CD14-positive monocyte (primary cell): ENCODE measurements around the gene AKAP9. TPM values are rescaled to one million over a fixed set of nuclear protein-coding genes. Genes with fewer than 3 reads are reported as not detected.

ENCODE experiments used
- DNase-seq, 3 donors: peaks; one replicate each; pipeline ENCODE4 v3.0.0-alpha.2; 2011 to 2022
- H2AFZ ChIP-seq: 2 replicates; pipeline ENCODE4 v1.6.0; 2012; ENCODE audit warnings: mild to moderate bottlenecking, low read depth, low read length, inconsistent platforms; ENCODE audit not compliant: insufficient read depth, poor library complexity, severe bottlenecking
- H3K27ac ChIP-seq, 2 donors: 1 replicate in 1 of 2; 2 replicates in 1 of 2; pipeline ENCODE4 v1.5.1; 2012 to 2013; ENCODE audit warnings: low read length in 2 of 2, control low read depth in 1 of 2, inconsistent platforms in 1 of 2, low read depth in 1 of 2, mild to moderate bottlenecking in 1 of 2
- H3K27me3 ChIP-seq, 2 donors: one replicate each; pipeline versions ENCODE4 v1.6.0 to v1.6.1; 2011 to 2013; ENCODE audit warnings: low read length in 2 of 2; ENCODE audit not compliant: control insufficient read depth in 2 of 2, insufficient read depth in 2 of 2
- H3K36me3 ChIP-seq, 2 donors: replicated peaks in 1 of 2; 1 replicate in 1 of 2; 2 replicates in 1 of 2; pipeline versions ENCODE4 v1.5.1 to v1.6.1; 2012 to 2013; ENCODE audit warnings: low read length in 2 of 2, control low read depth in 1 of 2, inconsistent platforms in 1 of 2, mild to moderate bottlenecking in 1 of 2; ENCODE audit not compliant: insufficient read depth in 2 of 2, control insufficient read depth in 1 of 2
- H3K4me1 ChIP-seq, 2 donors: 1 replicate in 1 of 2; 2 replicates in 1 of 2; pipeline versions ENCODE4 v1.5.1 to v1.6.1; 2012 to 2013; ENCODE audit warnings: low read length in 2 of 2, control low read depth in 1 of 2, inconsistent platforms in 1 of 2, mild to moderate bottlenecking in 1 of 2, moderate library complexity in 1 of 2; ENCODE audit not compliant: insufficient read depth in 2 of 2, control insufficient read depth in 1 of 2
- H3K4me2 ChIP-seq: replicated peaks from 2 replicates; pipeline ENCODE3; 2012; ENCODE audit warnings: low read length, moderate library complexity, mild to moderate bottlenecking; ENCODE audit not compliant: poor library complexity, severe bottlenecking; ENCODE audit errors: extremely low read depth
- H3K4me3 ChIP-seq, 3 experiments: fragments of 200-600 bp in 1 of 3; sonication (generic) in 1 of 3; replicated peaks in 1 of 3; 1 replicate in 2 of 3; 2 replicates in 1 of 3; pipeline ENCODE4 v1.5.1; 2011 to 2013; ENCODE audit warnings: low read length in 3 of 3, mild to moderate bottlenecking in 3 of 3, control low read depth in 2 of 3, low read depth in 2 of 3, inconsistent platforms in 1 of 3, moderate library complexity in 1 of 3
- H3K79me2 ChIP-seq: 2 replicates; pipeline ENCODE4 v1.6.0; 2012; ENCODE audit warnings: mild to moderate bottlenecking, control low read depth, inconsistent platforms, low read length, moderate library complexity; ENCODE audit not compliant: insufficient read depth
- H3K9ac ChIP-seq: 2 replicates; pipeline ENCODE4 v1.6.0; 2017; ENCODE audit warnings: low read length, mild to moderate bottlenecking; ENCODE audit not compliant: insufficient read depth, poor library complexity, severe bottlenecking
- H3K9me3 ChIP-seq, 2 donors: replicated peaks in 1 of 2; 1 replicate in 1 of 2; 2 replicates in 1 of 2; pipeline versions ENCODE4 v1.5.1 to v1.6.1; 2012 to 2013; ENCODE audit warnings: low read length in 2 of 2, control low read depth in 1 of 2; ENCODE audit not compliant: control insufficient read depth in 1 of 2, insufficient read depth in 1 of 2
- H4K20me1 ChIP-seq: 2 replicates; pipeline ENCODE4 v1.6.0; 2012; ENCODE audit warnings: mild to moderate bottlenecking, low read length, control low read depth, moderate library complexity; ENCODE audit not compliant: insufficient read depth
- H3K27ac Mint-ChIP-seq, 7 donors: one replicate each; pipeline ENCODE4 v1.8.0; 2020; ENCODE audit warnings: mild to moderate bottlenecking in 7 of 7, mixed read lengths in 7 of 7, moderate library complexity in 6 of 7, inconsistent platforms in 2 of 7
- H3K27me3 Mint-ChIP-seq, 3 donors: one replicate each; pipeline ENCODE4 v1.8.0; 2021 to 2022; ENCODE audit warnings: low read depth in 3 of 3, mild to moderate bottlenecking in 3 of 3, mixed read lengths in 3 of 3, moderate library complexity in 3 of 3, inconsistent platforms in 1 of 3
- H3K36me3 Mint-ChIP-seq, 2 donors: one replicate each; pipeline ENCODE4 v1.8.0; 2020; ENCODE audit warnings: mixed read lengths in 2 of 2, inconsistent platforms in 1 of 2, mild to moderate bottlenecking in 1 of 2
- H3K4me1 Mint-ChIP-seq: one replicate; pipeline ENCODE4 v1.8.0; 2020; ENCODE audit warnings: mild to moderate bottlenecking, mixed read lengths
- H3K4me3 Mint-ChIP-seq, 2 donors: one replicate each; pipeline ENCODE4 v1.8.0; 2020; ENCODE audit warnings: mild to moderate bottlenecking in 2 of 2, mixed read lengths in 2 of 2, moderate library complexity in 1 of 2
- H3K9me3 Mint-ChIP-seq, 7 donors: one replicate each; pipeline ENCODE4 v1.8.0; 2020 to 2022; ENCODE audit warnings: mixed read lengths in 7 of 7, mild to moderate bottlenecking in 6 of 7, moderate library complexity in 6 of 7, inconsistent platforms in 2 of 7
- CTCF ChIP-seq: fragments of 200-600 bp; IDR thresholded peaks from one replicate; pipeline ENCODE4 v1.8.0; 2022; ENCODE audit warnings: antibody characterized with exemption, mild to moderate bottlenecking
- WGBS: methylation state at CpG from one replicate; pipeline ENCODE4 v1.1.5; 2013; ENCODE audit warnings: missing lambda C conversion rate; ENCODE audit not compliant: insufficient coverage; 5-methylcytosine and 5-hydroxymethylcytosine counted together
- intact Hi-C, 2 donors: fragments of 100-400 bp; cut with micrococcal nuclease; formaldehyde crosslinking; loops; one replicate each; pipeline versions ENCODE4 v1.15.0 to v1.15.1; 2023
- polyA plus RNA-seq, 3 donors: library from polyadenylated mRNA; depleted of rRNA in 1 of 3; unstranded in 2 of 3; stranded (reverse) in 1 of 3; fragments of 300-500 nt in 2 of 3; fragments of >200 nt in 1 of 3; fragmentation: Illumina TruSeq in 2 of 3; gene quantifications; 1 replicate in 2 of 3; 2 replicates in 1 of 3; pipeline ENCODE4 v1.2.3, GENCODE V29; 2012 to 2021

Gene AKAP9
- polyA plus RNA-seq, 3 donors = 1.5 to 23.3 (median 7.3) TPM

GRCh38 chr7:91995391-91996105 lies 54.9 kb downstream of the AKAP9 start:
- no peak overlapping the region for H3K4me2 ChIP-seq
- no peaks in the 10 kb centered on the region for H4K20me1 ChIP-seq
- H3K27ac ChIP-seq = peak overlapping the region in 1 of 2 donors; percentile 66
- H3K36me3 ChIP-seq = peaks cover 40 to 74% of the 10 kb centered on the region in 2 donors
- peaks cover 11 to 20% of the 10 kb centered on the region in 2 donors for H3K4me1 ChIP-seq
- WGBS = 92% methylated on average over 1 of the region's 2 CpGs
- no peak overlapping the region for H3K4me3 ChIP-seq
- no peak for TF ChIP-seq CTCF
- Mint-ChIP-seq H3K27ac (peak overlapping the region; percentile 47 to 84 (median 68)), H3K27me3 (no peaks in the 10 kb centered on the region), H3K4me3 (peak overlapping the region in 1 of 2 donors; percentile 5), H3K4me1 (peaks cover 19% of the 10 kb centered on the region), H3K36me3 (peaks cover 47 to 76% of the 10 kb centered on the region in 2 donors), H3K9me3 (peaks cover 0 to 1% (median 0%) of the 10 kb centered on the region in 7 donors)
- no peaks in the 10 kb centered on the region for H3K27me3 ChIP-seq
- peak in 2 of 3 donors; percentile 3 to 4 for DNase-seq
- H3K9ac ChIP-seq = peak overlapping the region; percentile 9
- intact Hi-C loops = no loop called here
- no peaks in the 10 kb centered on the region for H3K9me3 ChIP-seq
- no peaks in the 10 kb centered on the region for H3K79me2 ChIP-seq
- H2AFZ ChIP-seq = no peak overlapping the region

GRCh38 chr7:91999631-92000565 lies 59.2 kb downstream of the AKAP9 start:
- H3K4me3 ChIP-seq = no peak overlapping the region
- Mint-ChIP-seq H3K27me3 (no peaks in the 10 kb centered on the region), H3K4me1 (peaks cover 14% of the 10 kb centered on the region), H3K4me3 (no peak overlapping the region), H3K36me3 (peaks cover 57 to 73% of the 10 kb centered on the region in 2 donors), H3K27ac (no peak overlapping the region), H3K9me3 (peaks cover 0 to 5% (median 0%) of the 10 kb centered on the region in 7 donors)
- no peaks in the 10 kb centered on the region for H3K79me2 ChIP-seq
- no peak for TF ChIP-seq CTCF
- peaks cover 10 to 16% of the 10 kb centered on the region in 2 donors for H3K4me1 ChIP-seq
- H3K27me3 ChIP-seq = no peaks in the 10 kb centered on the region
- H2AFZ ChIP-seq = no peak overlapping the region
- no peak overlapping the region for H3K27ac ChIP-seq
- intact Hi-C loops = no loop called here
- no peak overlapping the region for H3K4me2 ChIP-seq
- no peak for DNase-seq
- H3K9ac ChIP-seq = no peak overlapping the region
- H3K36me3 ChIP-seq = peaks cover 33 to 63% of the 10 kb centered on the region in 2 donors
- no peaks in the 10 kb centered on the region for H3K9me3 ChIP-seq
- no CpG with 5 or more reads among the region's 2 CpGs for WGBS
- H4K20me1 ChIP-seq = no peaks in the 10 kb centered on the region
